Measurements from ENCODE around the gene ATAD3B. TPM values are rescaled to one million over a fixed set of nuclear protein-coding genes. Genes with fewer than 3 reads are reported as not detected.

ATAD3B gene
- total RNA-seq, 1 donor from 2014 or later: 20.2 TPM

GRCh38 chr1:1542766-1543705 lies 71.5 kb downstream of the ATAD3B start:
- no peak for DNase-seq (ENCODE audit: low read depth)

GRCh38 chr1:1543706-1544099 lies 72.1 kb downstream of the ATAD3B start:
- DNase-seq (ENCODE audit: low read depth): no peak

- no peak for DNase-seq (ENCODE audit: low read depth)
Measured at GRCh38 chr1:1544544-1544943, 73.0 kb downstream of the ATAD3B start.

Other genes with a start within 250 kb of the ATAD3B start
- 142 and 150 TPM in 2 replicates for gene SDF4, start 239.8 kb upstream of the ATAD3B start, total RNA-seq
- gene B3GALT6, start 239.5 kb upstream of the ATAD3B start, total RNA-seq: 61.8 and 68.1 TPM in 2 replicates
- gene C1QTNF12, start 225.0 kb upstream of the ATAD3B start, total RNA-seq: 1.2 TPM in 1 of 2 replicates, not detected in the other
- gene UBE2J2, start 197.9 kb upstream of the ATAD3B start, total RNA-seq: 50.3 and 52.2 TPM in 2 replicates
- 2.2 and 2.5 TPM in 2 replicates for gene SCNN1D, start 191.3 kb upstream of the ATAD3B start, total RNA-seq
- 97.3 and 106 TPM in 2 replicates for gene ACAP3, start 163.8 kb upstream of the ATAD3B start, total RNA-seq
- 41.6 and 43.4 TPM in 2 replicates for gene PUSL1, start 163.2 kb upstream of the ATAD3B start, total RNA-seq
- 74.5 and 76.4 TPM in 2 replicates for gene INTS11, start 147.1 kb upstream of the ATAD3B start, total RNA-seq
- 26.2 and 28.9 TPM in 2 replicates for gene CPTP, start 147.0 kb upstream of the ATAD3B start, total RNA-seq
- 0.10 and 0.13 TPM in 2 replicates for gene TAS1R3, start 140.5 kb upstream of the ATAD3B start, total RNA-seq
- 121 and 137 TPM in 2 replicates for gene DVL1, start 122.3 kb upstream of the ATAD3B start, total RNA-seq
- 224 and 252 TPM in 2 replicates for gene MXRA8, start 113.2 kb upstream of the ATAD3B start, total RNA-seq
- gene AURKAIP1, start 96.6 kb upstream of the ATAD3B start, total RNA-seq: 183 and 198 TPM in 2 replicates
- 185 and 228 TPM in 2 replicates for gene CCNL2, start 72.4 kb upstream of the ATAD3B start, total RNA-seq
- gene MRPL20, start 64.5 kb upstream of the ATAD3B start, total RNA-seq: 113 TPM in 2 replicates
- gene ANKRD65, start 50.5 kb upstream of the ATAD3B start, total RNA-seq: not detected in 2 replicates
- 0.52 and 1.0 TPM in 2 replicates for gene VWA1, start 36.1 kb upstream of the ATAD3B start, total RNA-seq
- not detected in 2 replicates for gene ATAD3C, start 22.1 kb upstream of the ATAD3B start, total RNA-seq
- gene ATAD3A, start 40.4 kb downstream of the ATAD3B start, total RNA-seq: 31.3 and 41.9 TPM in 2 replicates
- not detected in 2 replicates for gene TMEM240, start 68.9 kb downstream of the ATAD3B start, total RNA-seq
- 97.7 and 108 TPM in 2 replicates for gene SSU72, start 103.1 kb downstream of the ATAD3B start, total RNA-seq
- 1.0 and 3.5 TPM in 2 replicates for gene FNDC10, start 128.4 kb downstream of the ATAD3B start, total RNA-seq
- 88.3 and 89.5 TPM in 2 replicates for gene MIB2, start 143.7 kb downstream of the ATAD3B start, total RNA-seq
- 0.31 and 1.6 TPM in 2 replicates for gene MMP23B, start 160.4 kb downstream of the ATAD3B start, total RNA-seq
- 16.0 and 16.1 TPM in 2 replicates for gene CDK11B, start 187.2 kb downstream of the ATAD3B start, total RNA-seq
- 25.6 and 26.6 TPM in 2 replicates for gene SLC35E2B, start 221.0 kb downstream of the ATAD3B start, total RNA-seq